Measurements from ENCODE around the gene BDKRB2.

BDKRB2 gene

GRCh38 chr14:96272777-96273473, 68.3 kb downstream of the BDKRB2 start:
- no peak for TF ChIP-seq CTCF (conservative IDR thresholded peaks at IDR 0.05; ENCODE audit: low read depth, low read length)
- Histone ChIP-seq H3K27me3 (ENCODE audit: insufficient read depth, low read depth) (no peaks in the 10 kb centered on the region), H3K36me3 (ENCODE audit: insufficient read depth) (no peaks in the 10 kb centered on the region), H3K4me2 (no peak overlapping the region), H2AFZ (ENCODE audit: low read depth) (no peak overlapping the region), H3K79me2 (ENCODE audit: insufficient read depth, low read depth) (no peaks in the 10 kb centered on the region), H3K4me3 (IDR thresholded peaks at IDR 0.05; ENCODE audit: insufficient read depth, low read depth, low read length) (no peak overlapping the region), H3K27ac (no peak overlapping the region), H4K20me1 (ENCODE audit: insufficient read depth) (no peaks in the 10 kb centered on the region), H3K4me1 (ENCODE audit: low read depth, poor library complexity, severe bottlenecking) (no peaks in the 10 kb centered on the region), H3K9ac (no peak overlapping the region)

- no peak for TF ChIP-seq CTCF (conservative IDR thresholded peaks at IDR 0.05; ENCODE audit: low read depth, low read length)
- Histone ChIP-seq H3K9ac (no peak overlapping the region), H3K79me2 (ENCODE audit: insufficient read depth, low read depth) (no peaks in the 10 kb centered on the region), H2AFZ (ENCODE audit: low read depth) (no peak overlapping the region), H3K4me1 (ENCODE audit: low read depth, poor library complexity, severe bottlenecking) (no peaks in the 10 kb centered on the region), H3K4me2 (no peak overlapping the region), H3K27me3 (ENCODE audit: insufficient read depth, low read depth) (no peaks in the 10 kb centered on the region), H3K4me3 (IDR thresholded peaks at IDR 0.05; ENCODE audit: insufficient read depth, low read depth, low read length) (no peak overlapping the region), H4K20me1 (ENCODE audit: insufficient read depth) (no peaks in the 10 kb centered on the region), H3K27ac (no peak overlapping the region), H3K36me3 (ENCODE audit: insufficient read depth) (no peaks in the 10 kb centered on the region)
Observed at GRCh38 chr14:96273629-96274028, 69.0 kb downstream of the BDKRB2 start.

- no peak for TF ChIP-seq CTCF (conservative IDR thresholded peaks at IDR 0.05; ENCODE audit: low read depth, low read length)
- Histone ChIP-seq H4K20me1 (ENCODE audit: insufficient read depth) (no peaks in the 10 kb centered on the region), H3K27me3 (ENCODE audit: insufficient read depth, low read depth) (no peaks in the 10 kb centered on the region), H3K4me2 (no peak overlapping the region), H3K79me2 (ENCODE audit: insufficient read depth, low read depth) (no peaks in the 10 kb centered on the region), H3K36me3 (ENCODE audit: insufficient read depth) (no peaks in the 10 kb centered on the region), H3K4me3 (IDR thresholded peaks at IDR 0.05; ENCODE audit: insufficient read depth, low read depth, low read length) (no peak overlapping the region), H3K27ac (no peak overlapping the region), H3K9ac (no peak overlapping the region), H2AFZ (ENCODE audit: low read depth) (no peak overlapping the region), H3K4me1 (ENCODE audit: low read depth, poor library complexity, severe bottlenecking) (no peaks in the 10 kb centered on the region)
Observed at GRCh38 chr14:96274122-96274521, 69.5 kb downstream of the BDKRB2 start.

GRCh38 chr14:96274543-96274942, 69.9 kb downstream of the BDKRB2 start:
- Histone ChIP-seq H4K20me1 (ENCODE audit: insufficient read depth) (no peaks in the 10 kb centered on the region), H3K4me2 (no peak overlapping the region), H3K27ac (no peak overlapping the region), H3K4me1 (ENCODE audit: low read depth, poor library complexity, severe bottlenecking) (no peaks in the 10 kb centered on the region), H2AFZ (ENCODE audit: low read depth) (no peak overlapping the region), H3K79me2 (ENCODE audit: insufficient read depth, low read depth) (no peaks in the 10 kb centered on the region), H3K27me3 (ENCODE audit: insufficient read depth, low read depth) (no peaks in the 10 kb centered on the region), H3K4me3 (IDR thresholded peaks at IDR 0.05; ENCODE audit: insufficient read depth, low read depth, low read length) (no peak overlapping the region), H3K9ac (no peak overlapping the region), H3K36me3 (ENCODE audit: insufficient read depth) (no peaks in the 10 kb centered on the region)
- no peak for TF ChIP-seq CTCF (conservative IDR thresholded peaks at IDR 0.05; ENCODE audit: low read depth, low read length)

Data from KMS-11 (cell line).